ENCODE measurements around the gene CCDC40. TPM values are rescaled to one million over a fixed set of nuclear protein-coding genes. Genes with fewer than 3 reads are reported as not detected.

CCDC40 gene
- total and polyA plus RNA-seq, 9 of the 15 experiments (the other 6 are each of a cell fraction or from before 2014, with no cell fraction given), result 0.07 to 0.33 TPM; not detected in 7

GRCh38 chr17:80125656-80126448 is 89.4 kb downstream of the CCDC40 start (continued):
- TF ChIP-seq PBX2 (CRISPR knock-in tag; IDR thresholded peaks at IDR 0.05; ENCODE audit: low read depth) (no peak), PBX2 (tag; conservative IDR thresholded peaks at IDR 0.05; ENCODE audit: low read depth) (0 out of 2 replicates have a peak, but pooled peaks have one; percentile 25)

GRCh38 chr17:80126449-80126715 is 89.9 kb downstream of the CCDC40 start:
- H3K4me2 ChIP-seq (ENCODE audit: insufficient read depth, low read length), result no peak overlapping the region
- no peak overlapping the region for H3K4me3 ChIP-seq
- no peaks in the 10 kb centered on the region for H4K20me1 ChIP-seq (replicated peaks; ENCODE audit: control insufficient read depth, insufficient read depth, low read length)
- no peaks in the 10 kb centered on the region for H3K9me3 ChIP-seq (replicated peaks; ENCODE audit: control insufficient read depth, insufficient read depth, low read depth, low read length)
- no peaks in the 10 kb centered on the region for H3K9me1 ChIP-seq (ENCODE audit: control insufficient read depth, insufficient read depth, low read length)
- ChIA-PET CTCF (ENCODE audit: low intra/inter-chr PET ratio) (no interaction called here), POLR2A (interaction anchor here (0.8 to 1.4 kb wide), 3 partner anchors 16 to 21 kb away, joined by 3 to 4 read pairs (median 4); no protein-coding TSS in a partner anchor)
- H3K9ac ChIP-seq (ENCODE audit: insufficient read depth in 1 of 2, low read depth in 2 of 2, low read length in 2 of 2), result no peak overlapping the region
- 23% methylated on average over 3 of the region's 3 CpGs for WGBS (ENCODE audit: insufficient coverage, low coverage, missing lambda C conversion rate)
- no peak for DNase-seq (ENCODE audit: extremely low read depth in 1 of 4, low spot score in 3 of 4)
- peaks cover 22 to 36% of the 10 kb centered on the region in 2 experiments; a peak in 4 of 5 replicates for H3K27me3 ChIP-seq (ENCODE audit: control insufficient read depth in 2 of 2, insufficient read depth in 2 of 2, low read length in 2 of 2)
- no peak overlapping the region for H3K27ac ChIP-seq (ENCODE audit: extremely low read depth, low read depth, low read length)
- intact Hi-C loops (cut with micrococcal nuclease) (loop anchor here (5.0 kb wide), 1 partner anchor 119 kb away; no protein-coding TSS in a partner anchor), in situ Hi-C loops (cut with MboI) (no loop called here)
- no peaks in the 10 kb centered on the region for H3K79me2 ChIP-seq (ENCODE audit: control insufficient read depth, insufficient read depth, low read length)
- H3K4me1 ChIP-seq (replicated peaks in 1 of 2; ENCODE audit: control insufficient read depth in 2 of 2, insufficient read depth in 2 of 2, low read length in 2 of 2), result peaks cover 0 to 7% of the 10 kb centered on the region in 2 experiments; a peak in 2 of 5 replicates
- no peak overlapping the region for H2AFZ ChIP-seq (ENCODE audit: low read depth, low read length)
- ATAC-seq, result no peak
- BruUV-seq (replicated peaks), result no TSS peak
- FAIRE-seq, result no peak
- no peaks in the 10 kb centered on the region for H3K36me3 ChIP-seq (ENCODE audit: control insufficient read depth, insufficient read depth, low read length)
- TF ChIP-seq SNIP1 (IDR thresholded peaks at IDR 0.05; ENCODE audit: low read depth), result no peak
- TF ChIP-seq ZNF133 (CRISPR knock-in tag; IDR thresholded peaks at IDR 0.05), result no peak
- no peak for TF ChIP-seq ARID4B (CRISPR knock-in tag; IDR thresholded peaks at IDR 0.05)
- TF ChIP-seq CBX8 (IDR thresholded peaks at IDR 0.05; ENCODE audit: borderline replicate concordance, extremely low read depth, low read depth, low read length, poor library complexity, severe bottlenecking), result no peak
- TF ChIP-seq FOS (IDR thresholded peaks at IDR 0.05; ENCODE audit: extremely low read depth, insufficient read length), result no peak
- TF ChIP-seq SAP30 (IDR thresholded peaks at IDR 0.05; ENCODE audit: borderline replicate concordance, insufficient read depth, low read depth, low read length, poor library complexity, severe bottlenecking), result no peak
- no peak for TF ChIP-seq ZNF232 (CRISPR knock-in tag; IDR thresholded peaks at IDR 0.05)
- no peak for TF ChIP-seq EGR1 (conservative IDR thresholded peaks at IDR 0.05)
- TF ChIP-seq GATA2 (CRISPR knock-in tag; IDR thresholded peaks at IDR 0.05), result no peak
- no peak for TF ChIP-seq ZNF780A (CRISPR knock-in tag; IDR thresholded peaks at IDR 0.05)

Data from K562 (cell line).